ENCODE results near the gene CAPN13. TPM values are rescaled to one million over a fixed set of nuclear protein-coding genes. Genes with fewer than 3 reads are reported as not detected.

CAPN13 gene
- total RNA-seq, 2 experiments from 2014 or later = not detected

DNA sequence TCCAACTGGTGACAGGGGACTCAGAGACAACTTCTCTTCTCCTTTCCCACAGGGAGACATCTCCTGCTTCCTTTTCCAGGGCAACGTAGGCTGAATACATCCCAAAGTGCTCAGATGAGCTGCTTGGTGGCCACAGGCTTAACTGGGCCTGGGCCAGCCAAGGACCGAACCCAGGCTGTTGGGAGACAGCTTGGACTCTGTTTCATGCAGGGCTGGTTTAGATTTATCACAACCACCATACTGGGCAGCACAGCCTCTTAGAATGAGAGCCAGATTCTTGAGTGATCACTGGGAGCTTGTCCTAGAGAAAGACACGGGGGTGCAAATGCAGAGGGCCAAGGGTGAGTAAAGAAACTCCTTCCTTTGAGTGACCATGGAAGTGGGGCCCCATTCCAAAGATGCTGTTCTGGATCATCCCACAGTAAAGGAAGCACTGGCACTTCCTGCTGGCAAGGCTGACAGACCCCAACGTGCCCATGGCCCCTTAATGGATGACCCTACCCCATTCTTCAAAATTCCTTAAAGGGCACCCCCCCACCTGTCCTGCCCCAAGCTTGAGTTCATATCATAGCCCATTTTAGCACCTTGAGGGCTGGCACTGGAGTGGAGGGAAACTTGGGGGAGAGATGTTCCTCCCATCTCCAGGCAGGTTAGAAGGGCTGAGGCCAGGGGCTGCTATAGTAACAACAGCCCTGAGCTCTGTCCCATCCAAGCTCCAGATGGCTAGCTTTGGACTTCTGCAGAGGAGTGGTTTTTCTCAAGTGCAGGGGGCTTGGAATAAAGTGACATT is 84.1 kb downstream of the CAPN13 start:
- Mint-ChIP-seq H3K27me3 (peaks cover 14% of the 10 kb centered on the region), H3K36me3 (ENCODE audit: low read depth) (no peaks in the 10 kb centered on the region), H3K27ac (no peak overlapping the region), H3K4me3 (no peak overlapping the region), H3K4me1 (ENCODE audit: low read depth) (no peaks in the 10 kb centered on the region), H3K9me3 (no peaks in the 10 kb centered on the region)
- no peak for DNase-seq
- ChIA-PET CTCF (interaction anchor here (0.7 to 2.7 kb wide), 6 partner anchors 9 to 559 kb away, joined by 3 to 22 read pairs (median 4); no protein-coding TSS in a partner anchor), POLR2A (no interaction called here)
- TF ChIP-seq, protein P1, sequence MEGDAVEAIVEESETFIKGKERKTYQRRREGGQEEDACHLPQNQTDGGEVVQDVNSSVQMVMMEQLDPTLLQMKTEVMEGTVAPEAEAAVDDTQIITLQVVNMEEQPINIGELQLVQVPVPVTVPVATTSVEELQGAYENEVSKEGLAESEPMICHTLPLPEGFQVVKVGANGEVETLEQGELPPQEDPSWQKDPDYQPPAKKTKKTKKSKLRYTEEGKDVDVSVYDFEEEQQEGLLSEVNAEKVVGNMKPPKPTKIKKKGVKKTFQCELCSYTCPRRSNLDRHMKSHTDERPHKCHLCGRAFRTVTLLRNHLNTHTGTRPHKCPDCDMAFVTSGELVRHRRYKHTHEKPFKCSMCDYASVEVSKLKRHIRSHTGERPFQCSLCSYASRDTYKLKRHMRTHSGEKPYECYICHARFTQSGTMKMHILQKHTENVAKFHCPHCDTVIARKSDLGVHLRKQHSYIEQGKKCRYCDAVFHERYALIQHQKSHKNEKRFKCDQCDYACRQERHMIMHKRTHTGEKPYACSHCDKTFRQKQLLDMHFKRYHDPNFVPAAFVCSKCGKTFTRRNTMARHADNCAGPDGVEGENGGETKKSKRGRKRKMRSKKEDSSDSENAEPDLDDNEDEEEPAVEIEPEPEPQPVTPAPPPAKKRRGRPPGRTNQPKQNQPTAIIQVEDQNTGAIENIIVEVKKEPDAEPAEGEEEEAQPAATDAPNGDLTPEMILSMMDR (IDR thresholded peaks at IDR 0.05) = no peak
- no peak for ATAC-seq
- intact Hi-C loops (cut with micrococcal nuclease) = no loop called here

DNA sequence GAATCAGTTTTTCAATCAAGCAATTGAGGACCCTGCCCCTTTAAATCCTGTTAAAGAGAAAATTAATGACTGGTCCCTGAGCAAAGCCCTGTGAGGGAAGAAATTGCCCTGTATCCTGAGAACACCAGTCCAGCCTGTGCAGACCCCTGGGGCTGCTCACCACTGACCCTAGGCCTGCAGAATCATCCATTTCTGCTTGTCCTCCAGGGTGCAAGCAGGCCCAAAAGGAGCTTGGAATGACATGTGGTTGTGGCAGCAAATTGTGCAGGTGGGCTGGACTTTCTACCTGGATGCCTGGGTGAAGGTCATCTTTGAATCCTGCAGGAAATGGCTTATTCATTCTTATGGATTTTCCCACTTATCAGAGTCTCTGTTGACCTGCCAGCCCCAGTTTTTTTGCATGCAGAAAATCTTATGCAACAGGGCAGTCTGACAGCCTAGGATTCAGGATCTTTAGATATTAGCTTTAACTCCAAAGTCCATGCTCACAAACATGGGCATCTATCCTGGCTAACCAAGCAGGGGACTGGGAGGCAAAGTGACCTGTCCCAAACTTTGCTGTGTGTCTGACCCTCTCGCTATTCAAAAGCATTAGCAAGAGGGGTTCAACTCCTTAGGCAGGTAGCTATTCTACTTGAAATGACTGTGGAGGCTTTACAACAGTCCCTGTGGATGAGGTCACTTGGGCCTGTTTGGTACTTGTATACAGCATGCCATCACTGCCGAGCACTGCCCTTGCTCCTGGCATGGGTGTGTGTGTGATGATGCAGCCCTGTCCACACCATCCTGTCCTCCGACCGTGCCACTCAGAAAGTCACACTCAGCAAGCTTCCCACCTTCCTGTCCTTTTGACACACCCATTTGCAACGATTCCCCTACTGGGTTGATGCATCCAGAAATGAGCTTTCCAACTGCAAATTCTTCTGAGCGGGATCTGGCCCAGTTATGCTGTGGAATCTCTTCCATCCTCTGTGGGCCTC is 85.3 kb downstream of the CAPN13 start:
- no peak overlapping the region for H3K27ac Mint-ChIP-seq
- no peak for ATAC-seq
- TF ChIP-seq, protein P1 (IDR thresholded peaks at IDR 0.05) = no peak
- CTCF ChIA-PET = interaction anchor here (1.5 to 2.7 kb wide), 4 partner anchors 10 to 558 kb away, joined by 3 to 22 read pairs (median 6); no protein-coding TSS in a partner anchor
- no peak for DNase-seq
- no peak overlapping the region for H3K4me3 Mint-ChIP-seq
- intact Hi-C loops (cut with micrococcal nuclease) = no loop called here
- POLR2A ChIA-PET = no interaction called here
- H3K27me3 Mint-ChIP-seq = peaks cover 10% of the 10 kb centered on the region
- no peaks in the 10 kb centered on the region for H3K9me3 Mint-ChIP-seq
- no peaks in the 10 kb centered on the region for H3K36me3 Mint-ChIP-seq (ENCODE audit: low read depth)
- no peaks in the 10 kb centered on the region for H3K4me1 Mint-ChIP-seq (ENCODE audit: low read depth)

DNA sequence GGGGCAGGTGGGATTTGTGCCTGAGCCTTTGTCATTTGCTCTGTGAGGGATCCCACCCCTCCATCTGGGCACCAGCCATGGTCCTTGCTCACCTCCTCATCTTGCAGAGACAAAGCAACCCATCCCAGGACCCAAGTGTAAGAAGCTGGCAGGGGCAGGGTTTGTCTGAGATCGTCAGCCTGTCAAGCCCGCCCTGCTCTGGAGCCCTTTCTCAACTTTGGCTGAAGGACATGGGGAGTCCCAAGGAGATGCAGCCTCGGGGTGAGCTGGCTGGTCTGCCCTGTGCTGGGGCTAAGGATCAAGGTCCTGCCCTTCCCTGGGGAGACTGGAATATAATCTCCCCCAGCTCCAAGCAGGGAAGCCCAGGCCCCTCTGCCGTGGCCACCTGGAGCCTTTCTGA is 86.0 kb downstream of the CAPN13 start:
- no peak for ATAC-seq
- Mint-ChIP-seq H3K4me3 (no peak overlapping the region), H3K27me3 (peaks cover 10% of the 10 kb centered on the region), H3K27ac (no peak overlapping the region), H3K36me3 (ENCODE audit: low read depth) (no peaks in the 10 kb centered on the region), H3K9me3 (no peaks in the 10 kb centered on the region), H3K4me1 (ENCODE audit: low read depth) (no peaks in the 10 kb centered on the region)
- intact Hi-C loops (cut with micrococcal nuclease) = no loop called here
- POLR2A ChIA-PET = no interaction called here
- no peak for DNase-seq
- TF ChIP-seq, protein P1 (IDR thresholded peaks at IDR 0.05) = no peak
- CTCF ChIA-PET = interaction anchor here (1.5 to 2.3 kb wide), 2 partner anchors 12 to 557 kb away, joined by 3 to 6 read pairs; no protein-coding TSS in a partner anchor

DNA sequence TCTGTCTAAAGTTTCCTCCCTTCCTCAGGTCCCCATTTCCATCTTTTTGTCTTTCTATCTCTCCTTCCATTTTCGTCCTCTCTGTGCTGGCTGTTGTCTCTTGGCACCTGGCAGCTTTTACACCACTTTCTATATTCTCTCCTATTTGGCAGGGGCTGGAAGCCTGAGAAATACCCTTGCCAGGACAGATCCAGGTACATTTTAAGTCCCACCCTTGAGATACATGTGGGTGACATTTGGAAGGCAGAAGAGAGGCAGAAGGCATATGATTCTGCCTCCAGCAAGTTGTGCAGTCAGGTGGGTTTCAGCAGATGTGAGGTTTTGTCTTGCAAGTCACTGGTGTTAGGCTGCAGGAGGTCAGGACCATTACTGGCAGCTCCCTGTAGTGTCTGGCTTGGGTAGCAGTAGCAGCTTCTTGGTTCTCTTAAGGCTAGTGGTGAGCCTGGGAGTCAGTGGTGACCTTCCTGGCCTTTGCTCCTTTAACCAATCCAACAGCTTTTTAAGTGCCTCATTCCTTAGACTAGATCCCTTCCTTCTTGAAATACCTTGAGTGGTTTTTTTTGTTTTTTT is 90.1 kb downstream of the CAPN13 start:
- ATAC-seq (no peak), DNase-seq (no peak)
- no peaks in the 10 kb centered on the region for H3K36me3 Mint-ChIP-seq (ENCODE audit: low read depth)
- H3K27ac Mint-ChIP-seq = no peak overlapping the region
- no peaks in the 10 kb centered on the region for H3K9me3 Mint-ChIP-seq
- H3K4me1 Mint-ChIP-seq (ENCODE audit: low read depth) = peaks cover 12% of the 10 kb centered on the region
- no peak overlapping the region for H3K4me3 Mint-ChIP-seq
- TF ChIP-seq, protein P1 (IDR thresholded peaks at IDR 0.05) = no peak
- intact Hi-C loops (cut with micrococcal nuclease) = loop anchor here (10.0 kb wide), 1 partner anchor 808 kb away; no protein-coding TSS in a partner anchor
- H3K27me3 Mint-ChIP-seq = no peaks in the 10 kb centered on the region
- ChIA-PET POLR2A (no interaction called here), CTCF (interaction anchor here (1.2 to 8.5 kb wide), 3 partner anchors 146 to 552 kb away, joined by 5 to 101 read pairs (median 93); no protein-coding TSS in a partner anchor)
